ENCODE measurements around the gene NTM.

Gene NTM

DNA sequence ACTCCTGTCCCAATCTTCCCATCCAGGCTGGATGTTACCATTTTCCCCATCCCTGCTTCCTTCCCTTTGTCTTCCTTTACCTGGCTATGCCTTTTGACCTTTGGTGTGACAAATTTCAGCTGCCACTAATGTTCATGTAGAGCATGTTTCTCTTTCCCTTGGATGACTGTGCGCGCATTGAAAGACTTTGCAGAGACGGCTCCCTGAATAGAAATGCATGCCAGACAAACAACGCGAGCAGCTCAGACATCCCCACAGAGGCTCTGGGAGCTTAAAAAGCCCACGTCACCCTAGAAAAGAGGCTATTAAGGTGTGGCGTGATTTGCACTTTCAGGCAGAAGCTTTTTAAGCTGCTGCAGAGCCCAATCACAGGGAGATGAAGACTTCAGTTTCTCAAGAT lies 202.0 kb downstream of the NTM start:
- no peak for DNase-seq

DNA sequence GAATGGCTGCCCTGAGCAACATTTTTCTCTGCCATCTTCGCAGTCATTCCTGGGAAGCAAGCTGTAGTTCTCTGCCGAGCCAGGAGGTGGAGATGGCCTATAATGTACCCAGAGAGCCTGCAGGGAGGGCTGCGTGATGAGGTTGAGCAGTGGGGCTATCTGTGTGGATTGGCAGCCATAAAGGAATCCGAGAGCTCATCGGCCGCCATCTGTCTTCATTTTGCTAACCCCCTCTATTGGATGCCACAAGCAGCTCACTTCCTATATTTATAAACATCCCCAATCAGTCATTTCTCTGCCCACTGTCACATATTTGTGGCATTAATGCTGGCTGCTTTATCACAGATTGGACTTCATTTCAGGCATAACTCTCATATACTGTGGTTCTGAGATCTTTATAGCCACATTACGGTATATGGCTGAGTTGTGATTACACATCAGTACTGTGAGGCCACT lies 209.5 kb downstream of the NTM start:
- peak; percentile 13 for DNase-seq

DNA sequence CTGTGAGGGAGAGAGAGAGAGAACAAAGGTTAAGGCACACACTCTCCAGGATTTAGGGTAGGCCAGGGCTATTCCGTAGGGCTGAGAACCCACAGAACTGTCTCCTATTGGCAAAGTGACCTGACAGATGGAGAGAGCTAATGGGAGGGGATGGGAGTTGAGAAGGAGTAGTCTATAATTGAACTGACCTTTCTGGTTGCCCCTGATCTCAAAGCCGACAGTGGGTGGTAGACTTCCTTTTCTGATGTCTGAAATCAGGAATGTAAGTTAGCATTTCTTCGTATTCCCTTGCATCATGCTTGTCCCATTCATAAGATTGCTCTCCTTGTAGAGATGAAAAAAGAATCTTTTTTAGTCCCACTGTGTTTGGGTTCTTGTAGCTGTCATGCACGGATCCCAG lies 210.1 kb downstream of the NTM start:
- no peak for DNase-seq

DNA sequence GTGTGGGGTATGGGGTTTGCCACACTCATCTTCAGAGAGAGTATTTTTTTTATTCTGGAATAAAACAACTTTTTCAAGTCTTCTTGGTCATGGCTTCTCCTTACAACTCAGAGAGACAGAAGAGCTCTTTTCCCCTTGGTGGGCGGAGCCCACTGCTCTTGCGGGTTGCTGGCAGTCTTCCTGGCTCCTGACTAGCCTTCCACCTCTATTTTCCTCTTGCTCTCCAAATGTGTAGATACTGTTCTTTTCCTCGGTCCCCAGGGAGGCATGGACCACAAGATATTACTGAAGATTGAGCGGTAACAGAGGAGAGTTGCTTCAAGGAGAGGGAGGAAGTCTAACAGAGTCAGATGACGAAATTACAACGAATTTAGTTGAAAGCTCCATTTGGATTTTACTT lies 210.6 kb downstream of the NTM start:
- no peak for DNase-seq

DNA sequence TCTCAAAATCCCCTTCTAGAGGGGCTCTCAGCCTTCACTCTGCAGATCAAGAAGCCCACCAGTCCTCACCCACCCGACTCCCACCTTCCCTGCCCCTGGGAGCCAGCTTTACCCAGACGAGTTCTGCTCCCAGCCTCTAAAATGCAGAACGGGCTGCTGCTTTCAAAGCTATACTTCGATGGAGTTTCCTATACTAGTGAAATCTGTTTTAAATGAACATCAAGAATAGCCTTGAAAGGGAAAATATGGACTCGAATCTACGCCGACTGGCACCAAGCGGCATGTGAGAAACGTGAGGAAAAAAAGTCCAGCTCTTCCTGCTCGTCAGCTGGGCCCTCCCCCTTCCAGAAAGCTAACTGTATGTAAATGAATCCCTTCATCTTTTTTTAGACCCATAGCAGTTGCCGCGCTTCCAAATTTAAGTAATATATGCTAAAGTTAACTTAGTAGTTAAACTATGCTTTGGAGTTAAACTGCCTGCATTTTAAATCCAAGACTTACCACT lies 211.7 kb downstream of the NTM start:
- no peak for DNase-seq

DNA sequence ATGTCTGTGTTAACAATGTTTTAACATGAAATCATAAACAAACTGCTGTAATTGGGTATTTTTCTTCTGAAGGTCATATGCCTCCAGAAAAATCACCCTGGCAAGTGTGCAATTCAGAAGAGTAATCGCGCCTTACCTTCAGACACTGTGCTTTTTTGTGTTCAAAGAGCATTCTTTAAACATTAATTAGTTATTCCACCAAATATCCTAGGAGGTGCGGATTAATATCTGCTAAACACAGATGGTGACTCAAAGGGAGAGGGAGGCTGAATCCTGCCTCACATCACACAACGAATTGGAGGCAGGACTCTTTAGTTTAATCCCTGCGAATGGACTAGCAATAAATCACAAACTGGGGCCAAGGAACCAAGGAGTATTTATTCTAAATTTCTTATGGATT lies 213.0 kb downstream of the NTM start:
- DNase-seq = no peak

DNA sequence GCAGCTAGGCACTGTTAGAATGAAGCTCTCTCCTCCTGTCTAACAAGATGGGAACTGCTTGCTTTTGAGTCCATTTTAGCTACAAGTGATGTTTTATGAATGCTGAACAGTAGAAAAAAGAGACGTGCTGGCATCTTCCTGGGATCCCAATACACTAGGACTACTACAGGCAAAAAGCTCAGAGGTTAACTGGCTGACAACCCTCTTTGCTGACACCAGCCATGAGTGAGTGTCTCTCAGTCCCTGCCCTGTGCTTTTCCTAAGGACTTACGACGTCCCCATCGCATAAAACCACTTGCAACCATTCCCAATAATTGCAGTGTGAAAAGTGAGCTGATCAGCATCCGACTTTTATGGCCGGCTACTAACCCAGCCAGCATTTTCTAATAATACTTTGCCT lies 213.5 kb downstream of the NTM start:
- no peak for DNase-seq

DNA sequence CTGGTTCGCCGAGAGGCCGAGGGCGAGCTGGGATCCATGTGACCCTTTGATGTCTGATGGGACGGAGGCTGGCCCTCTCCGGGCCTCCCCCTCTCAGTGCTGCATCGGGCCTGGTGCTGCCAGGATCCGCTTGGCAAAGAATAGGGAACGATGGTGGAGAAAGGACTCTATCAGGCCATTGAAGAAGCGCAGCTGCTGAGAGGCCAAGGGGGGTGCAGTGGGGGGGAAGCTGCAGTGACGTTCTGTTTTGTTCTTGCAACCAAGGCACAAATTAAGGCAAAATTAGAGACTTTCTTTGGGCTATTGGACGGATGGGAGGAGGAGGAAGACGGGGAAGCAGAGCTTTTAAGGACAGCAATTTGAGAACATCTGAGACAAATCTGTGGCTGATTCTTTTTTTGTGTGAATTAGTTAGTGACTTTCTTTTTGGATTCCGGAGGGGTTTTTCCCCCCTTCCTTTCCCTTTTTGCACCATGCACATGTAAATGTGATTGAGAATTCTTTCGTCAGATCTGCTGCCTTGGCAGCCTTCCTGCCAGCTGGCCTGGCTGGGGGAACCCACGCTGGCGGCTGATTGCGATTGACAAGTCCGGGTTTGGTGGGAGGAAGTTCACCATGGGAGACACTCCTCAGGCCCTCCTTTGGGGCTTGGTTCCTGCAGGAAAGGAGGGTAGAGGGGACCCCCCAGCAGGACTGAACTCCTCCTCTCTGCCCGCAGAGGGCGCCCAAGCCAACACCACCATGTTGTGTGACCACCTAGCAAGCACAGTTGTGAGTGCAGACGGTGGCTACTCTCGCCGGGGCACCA lies 214.6 kb downstream of the NTM start:
- DNase-seq = peak; percentile 29

DNA sequence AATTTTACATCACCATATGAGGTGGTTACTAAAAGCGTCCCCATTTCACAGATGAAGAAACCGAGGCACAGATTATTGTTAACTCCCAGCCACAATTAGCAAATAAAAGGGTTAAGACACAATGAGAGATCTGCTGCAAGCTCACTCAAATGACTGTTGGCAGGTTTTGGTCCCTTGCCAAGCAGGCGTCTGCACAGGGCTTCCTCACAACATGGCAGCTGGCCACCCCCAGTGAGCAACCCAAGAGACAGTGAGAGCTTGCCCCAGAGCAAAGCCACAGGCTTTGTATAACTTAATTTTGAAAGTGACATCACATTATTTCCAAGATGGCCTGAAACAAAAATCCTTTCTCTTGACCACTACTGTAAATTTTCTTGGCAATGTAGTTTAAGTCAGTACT lies 217.6 kb downstream of the NTM start:
- DNase-seq = no peak

DNA sequence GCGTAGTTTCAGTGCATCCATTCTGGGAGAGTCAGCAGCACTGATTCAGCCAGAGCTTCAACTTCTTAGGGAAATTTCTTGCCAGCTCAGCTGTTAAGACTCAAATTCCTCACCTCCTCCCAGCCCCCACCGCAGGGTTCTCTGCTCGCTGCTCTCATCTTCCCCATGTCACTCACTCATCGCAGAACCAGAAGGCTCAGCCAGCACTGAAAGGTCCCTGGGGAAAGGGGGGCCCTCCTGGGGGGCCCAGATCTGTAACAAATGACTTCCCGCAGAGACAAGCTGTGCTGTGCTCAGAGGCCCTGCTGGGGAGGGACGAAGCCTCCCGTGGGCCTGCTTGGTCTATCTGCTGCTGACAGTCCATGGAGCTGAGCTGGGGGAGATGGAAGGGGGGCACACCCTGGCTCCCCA lies 220.6 kb downstream of the NTM start:
- no peak for DNase-seq

DNA sequence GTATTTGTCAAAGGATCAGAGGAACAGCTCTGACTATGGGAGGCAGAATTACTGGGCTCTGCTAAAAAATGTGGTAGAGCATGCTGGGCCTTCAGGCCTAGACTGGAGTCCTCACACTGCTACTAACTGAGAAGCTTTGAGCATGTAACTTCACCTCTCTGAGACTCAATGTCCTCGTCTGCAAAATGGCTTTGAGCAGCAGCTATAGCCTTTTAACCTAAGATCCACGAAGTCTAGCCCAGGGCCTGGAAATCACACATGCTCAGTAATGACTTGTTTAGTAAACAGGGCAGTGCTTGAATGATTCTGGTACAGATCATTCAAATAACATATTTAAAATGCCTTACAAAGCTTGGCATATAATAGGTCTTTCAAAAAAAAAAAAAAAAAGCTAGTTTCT lies 221.7 kb downstream of the NTM start:
- no peak for DNase-seq

DNA sequence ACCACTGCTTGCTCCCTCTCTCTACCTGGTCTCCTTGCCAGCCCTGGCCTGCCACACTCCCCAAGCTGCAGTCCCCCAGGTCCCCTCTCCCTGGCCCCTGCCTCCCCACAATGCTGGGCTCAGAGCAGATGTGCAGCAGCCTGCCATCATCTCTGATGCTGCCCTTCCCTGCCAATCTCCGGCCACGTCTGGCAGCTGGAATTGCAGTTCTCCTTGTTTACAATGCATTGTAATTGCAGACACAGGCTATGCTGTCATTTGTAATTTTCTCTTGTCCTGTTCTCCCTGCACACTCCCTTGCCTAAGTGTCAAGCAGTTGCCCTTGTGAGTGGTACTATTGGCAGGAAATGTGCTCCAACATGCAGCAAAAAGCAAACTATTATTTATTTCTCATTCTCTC lies 222.3 kb downstream of the NTM start:
- no peak for DNase-seq

DNA sequence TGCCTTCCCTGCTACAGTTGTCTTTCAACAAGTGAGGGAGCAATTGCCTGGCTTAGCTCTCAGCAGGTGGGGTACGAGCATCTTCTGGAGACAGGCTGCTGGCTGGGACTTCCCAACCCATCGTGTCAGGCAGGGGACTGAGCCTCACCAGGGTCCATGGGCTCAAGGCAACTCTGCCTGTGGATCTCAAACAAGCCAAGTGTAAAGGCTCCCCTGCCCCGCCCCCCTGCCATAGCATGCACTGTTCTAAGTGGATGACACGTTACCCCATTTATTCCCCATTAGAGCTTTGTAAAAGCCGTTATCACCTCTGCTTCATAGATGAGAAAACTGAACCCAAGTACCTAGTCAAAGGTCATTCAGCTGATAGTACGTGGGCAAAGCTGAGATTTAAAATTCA lies 222.9 kb downstream of the NTM start:
- DNase-seq = no peak

DNA sequence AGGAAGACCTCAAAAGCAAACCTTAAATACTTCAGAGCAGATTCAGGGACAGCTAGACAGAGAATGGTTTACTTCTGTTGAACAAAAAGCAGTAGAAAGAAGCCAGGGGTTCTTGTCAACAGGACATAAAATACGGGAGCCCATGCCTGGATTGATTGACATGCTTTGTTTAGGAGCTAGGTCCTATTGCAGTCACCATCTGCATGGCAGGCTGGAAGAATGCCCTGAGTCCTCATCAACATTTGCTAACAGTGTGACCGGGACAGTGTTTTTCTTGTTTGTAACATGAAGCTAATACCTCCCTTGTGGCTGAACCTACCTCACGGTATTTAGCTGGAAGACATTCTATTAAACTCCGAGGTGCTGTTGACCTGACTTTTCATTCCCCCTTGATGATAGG lies 225.4 kb downstream of the NTM start:
- no peak for DNase-seq

DNA sequence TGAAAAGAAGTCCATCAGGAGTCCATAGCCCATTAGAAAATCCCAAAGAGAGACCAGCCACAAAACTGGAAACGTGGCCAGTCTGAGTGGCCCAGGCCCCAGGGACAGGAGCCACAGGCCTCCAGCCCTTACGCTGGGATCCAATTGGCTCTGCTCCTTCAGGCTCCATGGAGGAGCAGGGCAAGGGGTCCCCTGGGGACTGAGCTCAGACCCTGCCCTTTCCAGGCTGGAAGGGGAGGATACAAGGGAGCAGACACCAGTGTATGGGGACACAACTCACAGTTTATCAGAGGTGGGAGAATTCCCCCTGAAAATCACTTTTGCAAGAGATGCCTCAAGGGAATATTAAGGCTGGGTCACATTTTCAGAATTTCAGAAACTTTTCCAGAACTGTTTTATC lies 227.5 kb downstream of the NTM start:
- no peak for DNase-seq

DNA sequence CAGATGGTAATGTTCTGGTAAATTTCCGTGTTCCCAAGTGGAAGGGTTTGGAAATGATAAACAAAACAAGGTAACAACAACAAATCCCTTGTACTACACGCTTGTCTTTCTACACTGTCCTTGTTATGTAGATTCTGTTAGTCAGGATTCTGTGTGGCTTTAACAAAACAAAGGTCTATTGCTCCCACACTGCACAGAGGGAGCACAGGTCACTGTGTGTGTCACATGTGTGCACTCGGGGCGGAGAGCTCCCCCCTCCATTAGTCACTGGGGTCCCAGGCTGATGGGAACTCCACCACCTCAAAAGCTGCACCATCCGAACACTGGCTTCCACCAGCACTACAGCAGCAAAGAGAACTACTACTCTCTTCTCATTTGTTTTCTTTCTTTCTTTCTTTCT lies 227.9 kb downstream of the NTM start:
- no peak for DNase-seq

DNA sequence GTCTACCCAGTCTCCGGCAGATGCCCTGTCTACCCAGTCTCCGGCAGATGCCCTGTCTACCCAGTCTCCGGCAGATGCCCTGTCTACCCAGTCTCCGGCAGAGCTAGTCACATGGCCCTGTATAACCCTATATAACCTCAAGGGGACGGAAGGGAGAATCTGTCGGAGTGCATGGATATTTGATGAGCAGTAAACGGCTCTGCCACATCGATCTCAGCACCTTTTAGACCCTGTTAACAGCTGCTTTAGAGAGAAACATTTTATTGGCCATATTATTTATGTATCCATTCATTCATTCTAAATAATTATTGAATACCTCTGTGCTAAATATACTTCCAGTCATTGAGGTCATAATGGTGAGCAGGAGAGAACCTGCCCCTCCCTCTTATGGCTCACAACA lies 228.9 kb downstream of the NTM start:
- no peak for DNase-seq

DNA sequence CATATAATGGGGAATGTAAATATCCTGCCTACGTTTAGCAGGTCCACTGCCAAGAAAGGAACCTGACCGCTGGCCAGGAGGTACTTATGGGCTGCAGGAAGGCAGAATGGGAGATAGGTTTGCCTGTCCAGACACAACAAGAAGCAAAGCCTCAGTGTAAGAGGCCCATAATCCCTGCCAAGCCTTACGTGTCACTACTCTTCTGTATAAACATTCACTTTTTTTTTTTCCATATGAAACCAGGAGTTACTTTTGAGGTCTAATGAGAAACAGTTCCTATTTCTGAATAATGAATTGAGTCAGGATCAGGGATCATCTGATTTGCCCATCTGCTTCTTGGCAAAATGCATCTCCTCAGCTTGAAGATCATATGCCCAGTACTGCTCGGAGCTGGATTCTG lies 230.2 kb downstream of the NTM start:
- no peak for DNase-seq

DNA sequence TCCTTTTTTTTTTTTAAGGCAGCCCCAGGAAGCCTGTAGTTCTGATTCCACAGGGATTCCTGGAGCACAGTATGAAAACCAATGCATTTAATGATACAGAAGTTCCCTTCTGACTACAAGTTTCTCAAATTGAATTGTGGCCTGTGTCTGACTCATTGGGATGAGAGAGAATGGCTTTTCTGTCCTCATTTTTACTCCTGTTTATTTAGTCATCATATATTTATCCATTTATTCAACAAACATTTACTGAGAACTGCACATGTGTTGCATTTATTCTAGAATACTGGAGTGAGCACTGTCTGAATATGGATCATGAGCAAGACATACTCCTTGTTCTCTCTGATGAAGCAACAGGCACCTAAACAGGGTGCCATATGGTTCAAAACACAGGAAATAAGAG lies 231.2 kb downstream of the NTM start:
- no peak for DNase-seq

DNA sequence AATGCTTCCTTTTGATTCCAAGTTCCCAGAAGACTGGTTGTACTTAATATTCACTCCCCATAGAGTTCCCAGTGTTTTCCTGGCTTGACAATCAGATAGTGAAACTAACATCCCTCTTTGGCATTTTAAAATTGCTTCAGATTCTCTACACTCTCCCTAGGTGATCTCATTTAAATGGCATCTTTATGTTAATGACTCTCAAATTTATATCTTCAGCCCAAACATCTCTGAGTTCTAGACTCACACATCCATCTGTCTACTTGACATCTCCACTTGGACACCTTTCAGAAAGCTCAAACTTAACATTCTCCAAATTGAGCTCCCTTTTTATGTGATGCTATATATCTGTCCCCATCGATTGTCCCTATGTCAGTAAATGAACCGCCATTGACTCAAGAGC lies 232.0 kb downstream of the NTM start:
- DNase-seq = no peak

DNA sequence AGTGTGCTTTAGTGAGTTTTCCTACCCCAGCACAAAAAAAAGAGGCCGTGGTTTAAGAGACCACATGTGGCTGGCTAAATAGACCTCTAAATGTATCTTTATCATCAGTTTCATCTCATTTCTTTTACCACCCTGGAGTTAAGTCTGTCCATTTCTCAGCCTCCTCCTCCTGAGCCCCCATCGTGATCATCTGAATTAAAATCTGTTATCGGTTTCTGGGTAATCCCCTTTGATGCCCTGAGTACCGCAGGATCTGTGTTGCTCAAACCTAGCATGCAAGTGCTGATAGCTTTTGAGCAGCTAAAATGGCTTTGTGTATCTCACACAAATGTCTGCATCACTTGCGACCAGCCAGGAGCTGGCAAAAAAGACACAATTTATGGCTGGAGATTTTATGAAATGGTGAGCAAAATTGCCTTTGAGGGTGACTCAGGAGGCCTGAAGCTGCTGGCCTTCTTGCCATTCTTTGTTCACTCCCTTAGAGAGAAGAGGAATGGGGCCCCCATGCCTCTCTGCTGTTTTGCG lies 236.5 kb downstream of the NTM start:
- DNase-seq = no peak

DNA sequence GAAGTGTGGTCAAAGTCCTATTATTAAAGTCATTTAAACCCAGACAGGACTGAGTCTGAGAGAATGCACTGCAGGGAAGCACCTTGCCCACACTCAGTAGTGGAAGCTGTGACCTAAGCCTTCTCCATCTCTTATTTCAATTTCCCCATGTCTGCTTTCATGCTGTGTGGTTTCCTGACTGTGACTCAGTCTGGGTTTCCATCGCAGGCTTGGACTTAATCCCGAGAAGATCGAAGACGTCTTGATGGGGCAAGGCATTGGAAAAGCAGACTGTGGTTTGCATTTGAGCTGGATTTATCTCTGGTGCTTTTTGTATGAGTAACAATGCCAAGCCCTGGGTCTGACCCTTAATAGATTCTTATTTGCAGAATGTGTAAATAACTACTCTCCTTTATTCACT lies 238.9 kb downstream of the NTM start:
- DNase-seq = no peak

DNA sequence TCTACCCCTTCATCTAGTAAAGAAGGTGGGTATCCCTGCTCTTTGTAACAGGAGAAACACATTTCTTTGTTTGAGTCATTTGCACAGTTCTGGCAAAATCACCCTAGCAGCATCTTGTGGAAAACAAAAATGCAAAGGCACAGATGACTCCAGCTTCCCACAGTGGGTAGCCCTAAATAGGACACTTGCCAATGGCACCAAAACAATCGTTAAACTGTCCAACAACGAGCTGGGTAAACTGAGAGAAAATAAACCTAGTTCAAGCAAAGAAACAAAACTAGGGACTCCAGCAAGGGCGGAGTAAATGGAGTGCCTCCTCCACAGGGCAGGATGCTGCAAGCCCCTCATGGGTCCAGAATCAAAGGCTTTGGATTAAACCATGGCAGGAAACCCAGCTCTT lies 239.5 kb downstream of the NTM start:
- DNase-seq = no peak

DNA sequence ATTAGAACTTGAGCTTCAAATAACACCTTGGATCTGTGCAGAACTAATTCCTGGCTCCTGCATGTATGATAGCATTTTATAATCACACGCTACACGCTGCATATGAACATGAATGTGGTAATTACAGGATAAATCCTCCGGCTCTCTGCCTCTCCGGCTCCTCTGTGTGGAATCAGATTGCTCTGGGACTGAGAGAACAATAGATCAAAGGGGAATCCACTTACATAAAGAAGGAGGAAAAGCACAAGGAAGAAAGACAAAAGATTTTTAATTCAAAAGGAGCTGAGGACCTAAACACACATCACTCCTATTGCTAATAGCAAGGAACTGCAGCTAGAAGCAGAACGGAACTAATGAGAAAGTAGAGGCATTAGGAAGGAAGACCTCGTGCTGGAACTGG lies 240.9 kb downstream of the NTM start:
- no peak for DNase-seq

DNA sequence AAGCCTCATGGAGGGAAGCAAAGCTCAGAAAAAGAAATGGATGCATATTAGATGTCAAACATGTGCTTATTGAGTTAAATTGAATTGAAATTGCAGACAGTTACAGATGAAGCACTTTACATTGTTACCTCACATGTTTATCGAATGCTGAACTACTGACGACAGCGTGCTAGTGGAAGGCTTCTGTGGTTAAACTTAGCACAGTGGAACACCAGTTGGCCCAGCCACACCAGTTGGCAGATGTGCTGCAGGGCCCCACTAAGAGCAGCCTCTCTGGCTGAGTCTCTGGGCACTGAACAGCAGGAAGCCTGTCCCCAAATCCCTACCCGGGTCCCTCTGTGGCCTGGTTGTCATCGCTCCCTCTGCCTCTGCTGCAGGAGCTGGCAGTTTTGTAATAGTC lies 242.1 kb downstream of the NTM start:
- DNase-seq = no peak
